Mesodermal cell (in vitro differentiated cells): ENCODE measurements around the gene TBATA.

ENCODE experiments used
- H3K27ac ChIP-seq: 2 replicates; pipeline ENCODE4 v1.7.0; 2013; ENCODE audit warnings: mild to moderate bottlenecking, low read depth, low read length, moderate library complexity; ENCODE audit not compliant: severe bottlenecking
- H3K36me3 ChIP-seq: 2 replicates; pipeline ENCODE4 v1.7.1; 2013; ENCODE audit warnings: mild to moderate bottlenecking, low read length, moderate library complexity; ENCODE audit not compliant: control insufficient read depth, insufficient read depth
- H3K4me1 ChIP-seq: one replicate; pipeline ENCODE4 v1.7.1; 2013; ENCODE audit warnings: mild to moderate bottlenecking, low read length; ENCODE audit not compliant: insufficient read depth, control insufficient read depth, poor library complexity, severe bottlenecking
- H3K4me3 ChIP-seq: 2 replicates; pipeline ENCODE4 v1.7.0; 2013; ENCODE audit warnings: low read length, control low read depth, mild to moderate bottlenecking; ENCODE audit not compliant: insufficient read depth, poor library complexity, severe bottlenecking; ENCODE audit errors: extremely low read depth
- H3K9me3 ChIP-seq: 2 replicates; pipeline ENCODE4 v1.7.1; 2013; ENCODE audit warnings: mild to moderate bottlenecking, low read length, moderate library complexity; ENCODE audit not compliant: control insufficient read depth
- WGBS, 2 experiments: methylation state at CpG; one replicate each; pipeline ENCODE4 v1.1.5; 2013; ENCODE audit warnings: missing lambda C conversion rate in 2 of 2; ENCODE audit not compliant: insufficient coverage in 2 of 2; 5-methylcytosine and 5-hydroxymethylcytosine counted together

Gene TBATA

GRCh38 chr10:70742537-70743429 is 42.4 kb downstream of the TBATA start:
- Histone ChIP-seq H3K4me3 (no peak overlapping the region), H3K27ac (peak overlapping the region; percentile 65), H3K9me3 (no peaks in the 10 kb centered on the region), H3K36me3 (no peaks in the 10 kb centered on the region), H3K4me1 (peaks cover 9% of the 10 kb centered on the region)
- WGBS, 2 experiments: 82 to 85% methylated on average over 5 of the region's 8 CpGs

GRCh38 chr10:70740406-70741288 is 44.5 kb downstream of the TBATA start:
- Histone ChIP-seq H3K4me3 (no peak overlapping the region), H3K27ac (no peak overlapping the region), H3K9me3 (no peaks in the 10 kb centered on the region), H3K36me3 (no peaks in the 10 kb centered on the region), H3K4me1 (peaks cover 9% of the 10 kb centered on the region)
- 96 to 97% methylated on average over 8 to 9 of the region's 12 CpGs for WGBS, 2 experiments

- H3K36me3 ChIP-seq: no peaks in the 10 kb centered on the region
- WGBS, 2 experiments: 89 to 94% methylated on average over 9 to 12 of the region's 12 CpGs
- H3K4me1 ChIP-seq: peaks cover 9% of the 10 kb centered on the region
- no peak overlapping the region for H3K4me3 ChIP-seq
- H3K27ac ChIP-seq: no peak overlapping the region
- no peaks in the 10 kb centered on the region for H3K9me3 ChIP-seq
These were observed 46.4 kb downstream of the TBATA start for GRCh38 chr10:70738761-70739121.

GRCh38 chr10:70738006-70738760 is 47.0 kb downstream of the TBATA start:
- peaks cover 7% of the 10 kb centered on the region for H3K4me1 ChIP-seq
- H3K9me3 ChIP-seq: no peaks in the 10 kb centered on the region
- H3K27ac ChIP-seq: no peak overlapping the region
- no peak overlapping the region for H3K4me3 ChIP-seq
- WGBS, 2 experiments: 100% methylated on average over 1 of the region's 3 CpGs; no CpG with 5 or more reads in 1 of the 2 experiments
- no peaks in the 10 kb centered on the region for H3K36me3 ChIP-seq

- 82 to 88% methylated on average over 6 of the region's 6 CpGs for WGBS, 2 experiments
- H3K4me1 ChIP-seq: no peaks in the 10 kb centered on the region
- H3K27ac ChIP-seq: no peak overlapping the region
- no peaks in the 10 kb centered on the region for H3K36me3 ChIP-seq
- H3K9me3 ChIP-seq: no peaks in the 10 kb centered on the region
- H3K4me3 ChIP-seq: no peak overlapping the region
These were observed 47.9 kb downstream of the TBATA start for GRCh38 chr10:70737250-70737649.

- no peak overlapping the region for H3K4me3 ChIP-seq
- H3K9me3 ChIP-seq: no peaks in the 10 kb centered on the region
- no peaks in the 10 kb centered on the region for H3K4me1 ChIP-seq
- no peaks in the 10 kb centered on the region for H3K36me3 ChIP-seq
- 43 to 91% methylated on average over 1 to 3 of the region's 3 CpGs for WGBS, 2 experiments
- H3K27ac ChIP-seq: no peak overlapping the region
These were observed 48.7 kb downstream of the TBATA start for GRCh38 chr10:70736525-70736924.

GRCh38 chr10:70735161-70735560 is 50.0 kb downstream of the TBATA start:
- Histone ChIP-seq H3K4me3 (no peak overlapping the region), H3K4me1 (no peaks in the 10 kb centered on the region), H3K27ac (no peak overlapping the region), H3K36me3 (no peaks in the 10 kb centered on the region), H3K9me3 (no peaks in the 10 kb centered on the region)
- WGBS, 2 experiments: 85% methylated on average over 3 of the region's 3 CpGs

- 86 to 100% methylated on average over 1 of the region's 1 CpG for WGBS, 2 experiments
- Histone ChIP-seq H3K4me1 (no peaks in the 10 kb centered on the region), H3K36me3 (no peaks in the 10 kb centered on the region), H3K4me3 (no peak overlapping the region), H3K27ac (no peak overlapping the region), H3K9me3 (no peaks in the 10 kb centered on the region)
These were observed 52.1 kb downstream of the TBATA start for GRCh38 chr10:70733051-70733450.

GRCh38 chr10:70732569-70732968 is 52.6 kb downstream of the TBATA start:
- Histone ChIP-seq H3K27ac (no peak overlapping the region), H3K9me3 (no peaks in the 10 kb centered on the region), H3K4me3 (no peak overlapping the region), H3K36me3 (no peaks in the 10 kb centered on the region), H3K4me1 (no peaks in the 10 kb centered on the region)
- WGBS, 2 experiments: 87 to 95% methylated on average over 3 of the region's 4 CpGs

GRCh38 chr10:70730955-70731354 is 54.2 kb downstream of the TBATA start:
- H3K36me3 ChIP-seq: no peaks in the 10 kb centered on the region
- no peaks in the 10 kb centered on the region for H3K9me3 ChIP-seq
- H3K4me1 ChIP-seq: no peaks in the 10 kb centered on the region
- 73% methylated on average over 2 of the region's 2 CpGs for WGBS, 2 experiments
- H3K4me3 ChIP-seq: no peak overlapping the region
- H3K27ac ChIP-seq: no peak overlapping the region
